MCF 10A (cell line): ENCODE data around the gene LMAN2. TPM values are rescaled to one million over a fixed set of nuclear protein-coding genes. Genes with fewer than 3 reads are reported as not detected.

Experiments
- BruUV-seq: library from RNA; stranded (reverse); fragments of 400-500 nt; replicated peaks from 2 replicates; lab custom pipeline; 2021; lab: Mats Ljungman, UMichigan
- CTCF ChIA-PET: fragments of 300-600 bp; sonication (Branson Sonifier 250); formaldehyde crosslinking; extraction: SDS; loops from one replicate; lab custom pipeline; 2021; ENCODE audit warnings: antibody characterized with exemption, inconsistent platforms; lab: Yijun Ruan, JAX
- POLR2A ChIA-PET: fragments of 300-600, 350-650 bp; sonication (Branson Sonifier 250); formaldehyde crosslinking; extraction: SDS; loops from one replicate; lab custom pipeline; 2020; ENCODE audit warnings: antibody characterized with exemption, inconsistent platforms; lab: Yijun Ruan, JAX
- DNase-seq: peaks from one replicate; pipeline ENCODE4 v3.0.0-alpha.2; 2018; ENCODE audit not compliant: unreplicated experiment
- H3K27ac Mint-ChIP-seq: one replicate; pipeline ENCODE4 v1.8.0; 2022; ENCODE audit warnings: mild to moderate bottlenecking, low read depth, mixed read lengths; ENCODE audit not compliant: unreplicated experiment
- H3K27me3 Mint-ChIP-seq: one replicate; pipeline ENCODE4 v1.8.0; 2022; ENCODE audit warnings: mixed read lengths; ENCODE audit not compliant: insufficient read depth, unreplicated experiment
- H3K36me3 Mint-ChIP-seq: one replicate; pipeline ENCODE4 v1.8.0; 2022; ENCODE audit warnings: mild to moderate bottlenecking, moderate library complexity, mixed read lengths; ENCODE audit not compliant: insufficient read depth, unreplicated experiment
- H3K4me1 Mint-ChIP-seq: one replicate; pipeline ENCODE4 v1.8.0; 2022; ENCODE audit warnings: mixed read lengths; ENCODE audit not compliant: insufficient read depth, unreplicated experiment
- H3K4me3 Mint-ChIP-seq: one replicate; pipeline ENCODE4 v1.8.0; 2022; ENCODE audit warnings: mild to moderate bottlenecking, moderate library complexity, mixed read lengths; ENCODE audit not compliant: unreplicated experiment
- H3K9me3 Mint-ChIP-seq: one replicate; pipeline ENCODE4 v1.8.0; 2022; ENCODE audit warnings: mixed read lengths; ENCODE audit not compliant: unreplicated experiment
- CTCF ChIP-seq: fragments of 200-600 bp; IDR thresholded peaks from one replicate; pipeline ENCODE4 v1.8.0; 2022; ENCODE audit warnings: antibody characterized with exemption, mild to moderate bottlenecking; ENCODE audit not compliant: unreplicated experiment
- intact Hi-C: fragments of 100-400 bp; cut with micrococcal nuclease; formaldehyde crosslinking; loops from 2 replicates; pipeline ENCODE4 v1.14.1; 2022
- total RNA-seq: library from RNA; stranded (reverse); gene quantifications from 2 replicates; pipeline ENCODE4 v1.2.3, GENCODE V29; 2022

Gene LMAN2
- total RNA-seq, 1 experiment from 2014 or later = 221 TPM

DNA sequence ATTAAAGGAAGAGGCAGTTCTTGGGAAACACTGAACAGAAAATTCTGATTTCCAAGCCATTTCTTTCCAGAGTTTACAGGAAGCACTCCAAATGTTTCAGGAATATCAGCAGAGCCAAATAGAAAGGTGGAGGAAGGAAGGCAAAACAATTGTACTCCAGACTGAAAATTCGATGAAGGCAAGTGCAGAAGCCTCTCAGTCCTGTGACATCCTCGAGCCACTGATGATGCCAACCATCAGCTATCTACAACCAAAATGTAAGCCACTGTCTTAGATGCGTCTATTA, 2.2 kb downstream of the LMAN2 start:
- BruUV-seq = no TSS peak
- peaks cover 27% of the 10 kb centered on the region for H3K4me1 Mint-ChIP-seq
- intact Hi-C loops = no loop called here
- no peak for DNase-seq
- no peaks in the 10 kb centered on the region for H3K27me3 Mint-ChIP-seq
- H3K4me3 Mint-ChIP-seq = peak overlapping the region; percentile 93
- H3K27ac Mint-ChIP-seq = no peak overlapping the region
- no peak for TF ChIP-seq CTCF
- CTCF ChIA-PET = interaction anchor here (0.6 to 5.2 kb wide), 8 partner anchors 19 to 213 kb away, joined by 3 to 44 read pairs (median 6); no protein-coding TSS in a partner anchor
- no peaks in the 10 kb centered on the region for H3K9me3 Mint-ChIP-seq
- peaks cover 34% of the 10 kb centered on the region for H3K36me3 Mint-ChIP-seq
- POLR2A ChIA-PET = interaction anchor here (0.6 to 1.1 kb wide), 2 partner anchors 77 to 608 kb away, joined by 3 to 4 read pairs; no protein-coding TSS in a partner anchor

DNA sequence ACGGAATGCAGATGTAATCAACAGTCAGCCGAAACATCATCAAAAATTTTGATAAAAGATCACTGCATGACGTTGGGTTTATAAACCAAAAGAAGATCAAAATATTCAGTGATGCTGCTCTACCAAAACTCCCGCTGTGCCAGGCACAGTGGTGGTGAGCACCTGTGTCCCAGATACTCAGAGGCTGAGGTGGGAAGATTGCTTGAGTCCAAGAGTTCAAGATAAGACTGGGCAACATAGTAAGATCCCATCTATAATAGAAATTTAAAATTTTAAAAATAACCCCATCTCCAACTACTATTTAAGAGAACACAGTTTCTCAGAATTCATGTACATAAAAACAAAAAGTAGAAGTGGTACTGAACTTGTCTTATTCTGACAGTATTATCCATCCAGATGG, 3.8 kb downstream of the LMAN2 start:
- ChIA-PET CTCF (interaction anchor here (0.6 to 2.9 kb wide), 5 partner anchors 23 to 234 kb away, joined by 3 to 11 read pairs (median 4); no protein-coding TSS in a partner anchor), POLR2A (interaction anchor here (1.6 kb wide), 1 partner anchor 21 kb away, joined by 3 read pairs; no protein-coding TSS in a partner anchor)
- H3K36me3 Mint-ChIP-seq = peaks cover 34% of the 10 kb centered on the region
- H3K27me3 Mint-ChIP-seq = no peaks in the 10 kb centered on the region
- intact Hi-C loops = no loop called here
- TF ChIP-seq CTCF = no peak
- no peaks in the 10 kb centered on the region for H3K9me3 Mint-ChIP-seq
- no peak overlapping the region for H3K27ac Mint-ChIP-seq
- no TSS peak for BruUV-seq
- DNase-seq = no peak
- no peak overlapping the region for H3K4me3 Mint-ChIP-seq
- H3K4me1 Mint-ChIP-seq = peaks cover 32% of the 10 kb centered on the region

GRCh38 chr5:177346820-177347219, 4.6 kb downstream of the LMAN2 start:
- no peak for TF ChIP-seq CTCF
- no peak for DNase-seq
- no peak overlapping the region for H3K4me3 Mint-ChIP-seq
- H3K9me3 Mint-ChIP-seq = no peaks in the 10 kb centered on the region
- H3K36me3 Mint-ChIP-seq = peaks cover 43% of the 10 kb centered on the region
- H3K27me3 Mint-ChIP-seq = no peaks in the 10 kb centered on the region
- no TSS peak for BruUV-seq
- no peak overlapping the region for H3K27ac Mint-ChIP-seq
- CTCF ChIA-PET = interaction anchor here (0.7 to 2.9 kb wide), 7 partner anchors 28 to 233 kb away, joined by 3 to 11 read pairs (median 4); no protein-coding TSS in a partner anchor
- POLR2A ChIA-PET = interaction anchor here (0.6 to 1.6 kb wide), 4 partner anchors 22 to 225 kb away, joined by 3 to 6 read pairs (median 4); no protein-coding TSS in a partner anchor
- H3K4me1 Mint-ChIP-seq = peaks cover 32% of the 10 kb centered on the region
- intact Hi-C loops = no loop called here

DNA sequence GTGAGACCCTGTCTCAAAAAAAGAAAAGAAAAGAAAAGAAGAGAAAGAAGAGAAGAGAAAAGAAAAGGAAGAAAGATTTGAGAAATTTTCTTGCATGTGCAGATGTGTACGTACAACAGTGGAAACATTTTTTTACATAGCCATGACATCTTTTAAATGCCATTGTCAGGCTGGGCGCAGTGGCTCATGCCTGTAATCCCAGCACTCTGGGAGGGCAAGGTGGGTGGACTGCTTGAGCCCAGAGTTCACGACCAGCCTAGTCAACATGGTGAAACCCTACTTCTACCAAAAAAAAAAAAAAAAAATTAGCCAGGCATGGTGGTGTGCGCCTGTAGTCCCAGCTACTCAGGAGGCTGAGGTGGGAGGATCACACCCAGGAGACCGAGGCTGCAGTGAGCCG, 6.6 kb downstream of the LMAN2 start:
- Mint-ChIP-seq H3K27me3 (no peaks in the 10 kb centered on the region), H3K27ac (no peak overlapping the region), H3K4me1 (peaks cover 27% of the 10 kb centered on the region), H3K9me3 (no peaks in the 10 kb centered on the region), H3K4me3 (no peak overlapping the region), H3K36me3 (peaks cover 60% of the 10 kb centered on the region)
- ChIA-PET CTCF (interaction anchor here (0.7 to 2.9 kb wide), 4 partner anchors 35 to 57 kb away, joined by 3 to 11 read pairs (median 4); partner anchors contain the start of gene SLC34A1), POLR2A (interaction anchor here (1.1 kb wide), 1 partner anchor 74 kb away, joined by 3 read pairs; no protein-coding TSS in a partner anchor)
- TF ChIP-seq CTCF = no peak
- BruUV-seq = no TSS peak
- intact Hi-C loops = no loop called here
- DNase-seq = no peak
